ENCODE measurements around the gene LDLR. TPM values are rescaled to one million over a fixed set of nuclear protein-coding genes. Genes with fewer than 3 reads are reported as not detected.

LDLR gene
- total RNA-seq, 4 donors from 2014 or later, result 11.0 to 31.1 (median 23.3) TPM

- TF ChIP-seq CTCF (IDR thresholded peaks at IDR 0.05; ENCODE audit: low read depth), result no peak
Observed at GRCh38 chr19:11111117-11111770, 22.0 kb downstream of the LDLR start.

- no peak for TF ChIP-seq CTCF (IDR thresholded peaks at IDR 0.05; ENCODE audit: low read depth)
Observed at GRCh38 chr19:11111771-11112144, 22.5 kb downstream of the LDLR start.

- TF ChIP-seq CTCF (IDR thresholded peaks at IDR 0.05; ENCODE audit: low read depth), result no peak
Observed at GRCh38 chr19:11113140-11113708, 24.0 kb downstream of the LDLR start.

- TF ChIP-seq CTCF (IDR thresholded peaks at IDR 0.05; ENCODE audit: low read depth), result no peak
Observed at GRCh38 chr19:11115042-11115441, 25.8 kb downstream of the LDLR start.

GRCh38 chr19:11115895-11116446, 26.7 kb downstream of the LDLR start:
- no peak for TF ChIP-seq CTCF (IDR thresholded peaks at IDR 0.05; ENCODE audit: low read depth)

GRCh38 chr19:11116507-11116906, 27.2 kb downstream of the LDLR start:
- TF ChIP-seq CTCF (IDR thresholded peaks at IDR 0.05; ENCODE audit: low read depth), result no peak

DNA sequence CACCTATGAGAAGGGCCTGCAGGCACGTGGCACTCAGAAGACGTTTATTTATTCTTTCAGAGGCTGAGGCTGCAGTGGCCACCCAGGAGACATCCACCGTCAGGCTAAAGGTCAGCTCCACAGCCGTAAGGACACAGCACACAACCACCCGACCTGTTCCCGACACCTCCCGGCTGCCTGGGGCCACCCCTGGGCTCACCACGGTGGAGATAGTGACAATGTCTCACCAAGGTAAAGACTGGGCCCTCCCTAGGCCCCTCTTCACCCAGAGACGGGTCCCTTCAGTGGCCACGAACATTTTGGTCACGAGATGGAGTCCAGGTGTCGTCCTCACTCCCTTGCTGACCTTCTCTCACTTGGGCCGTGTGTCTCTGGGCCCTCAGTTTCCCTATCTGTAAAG, 33.9 kb downstream of the LDLR start:
- TF ChIP-seq CTCF (IDR thresholded peaks at IDR 0.05; ENCODE audit: low read depth), result no peak

All from subcutaneous adipose tissue (tissue), 4 donors.